HG02981 (cell line): ENCODE measurements around the gene WASL.
"Not testable (repeated sequence)": the region's sequence is repeated elsewhere in the genome, so short reads cannot be mapped to it uniquely, and the experiment has no call there.

Experiments used
- ATAC-seq: cut with Tn5 transposase; IDR thresholded peaks from one replicate; pipeline ENCODE4 v1.9.1; 2021; ENCODE audit warnings: mild to moderate bottlenecking, moderate library complexity; ENCODE audit not compliant: unreplicated experiment

The WASL gene

DNA sequence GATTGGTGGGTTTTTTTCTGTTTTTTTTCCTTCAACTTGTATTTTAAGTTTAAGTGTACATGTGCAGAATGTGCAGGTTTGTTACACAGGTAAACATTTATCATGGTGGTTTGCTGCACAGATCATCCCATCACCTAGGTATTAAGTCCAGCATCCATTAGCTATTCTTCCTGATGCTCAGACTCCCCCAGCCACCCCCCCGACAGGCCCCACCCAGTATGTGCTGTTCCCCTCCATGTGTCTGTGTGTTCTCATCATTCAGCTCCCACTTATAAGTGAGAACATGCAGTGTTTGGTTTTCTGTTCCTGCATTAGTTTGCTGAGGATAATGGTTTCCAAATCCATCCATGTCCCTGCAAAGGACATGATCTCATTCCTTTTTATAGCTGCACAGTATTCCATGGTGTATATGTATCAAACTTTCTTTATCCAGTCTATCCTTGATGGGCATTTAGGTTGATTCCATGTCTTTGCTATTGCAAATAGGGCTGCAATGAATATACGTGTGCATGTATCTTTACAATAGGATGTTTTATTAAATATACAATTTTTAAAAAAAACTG, 114.7 kb downstream of the WASL start:
- ATAC-seq: not testable (repeated sequence)

DNA sequence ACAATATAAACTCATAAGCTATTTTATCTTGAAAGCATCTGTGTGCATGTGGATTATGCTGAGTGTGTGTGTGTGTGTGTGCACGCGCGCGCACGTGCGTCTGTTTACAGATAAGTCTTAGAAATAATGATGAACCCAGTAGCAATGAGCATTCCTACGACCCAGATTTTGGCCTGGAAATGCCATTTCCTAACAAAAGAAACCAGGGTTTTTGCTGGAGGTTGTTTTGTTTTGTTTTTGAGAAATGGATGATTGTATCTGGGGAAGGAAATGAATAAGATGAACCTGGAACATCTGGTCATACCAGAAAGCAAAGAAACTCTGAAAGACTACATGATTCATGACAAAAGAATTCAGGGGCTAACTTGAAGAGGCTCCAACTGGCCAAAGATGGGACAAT, 115.2 kb downstream of the WASL start:
- no peak for ATAC-seq

DNA sequence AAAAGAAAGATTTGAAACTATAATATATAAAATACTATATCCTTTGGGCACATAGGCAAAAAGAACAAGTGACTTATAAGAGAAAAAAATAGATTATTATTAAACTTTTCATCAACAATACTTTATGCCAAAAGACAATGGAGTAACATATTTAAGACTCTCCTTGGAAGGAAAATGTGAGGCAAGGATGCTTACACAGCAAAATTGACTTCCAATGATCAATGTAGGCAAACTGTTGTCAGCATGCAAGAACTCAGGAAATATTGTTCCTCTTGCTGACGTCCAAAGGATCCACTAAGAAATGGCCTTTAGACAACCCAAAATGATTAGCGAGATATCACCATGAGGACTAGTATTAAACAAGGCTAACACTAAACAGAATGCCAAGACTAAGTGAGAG, 116.0 kb downstream of the WASL start:
- ATAC-seq: no peak
